ENCODE data around the gene SERPINA6.

DNA sequence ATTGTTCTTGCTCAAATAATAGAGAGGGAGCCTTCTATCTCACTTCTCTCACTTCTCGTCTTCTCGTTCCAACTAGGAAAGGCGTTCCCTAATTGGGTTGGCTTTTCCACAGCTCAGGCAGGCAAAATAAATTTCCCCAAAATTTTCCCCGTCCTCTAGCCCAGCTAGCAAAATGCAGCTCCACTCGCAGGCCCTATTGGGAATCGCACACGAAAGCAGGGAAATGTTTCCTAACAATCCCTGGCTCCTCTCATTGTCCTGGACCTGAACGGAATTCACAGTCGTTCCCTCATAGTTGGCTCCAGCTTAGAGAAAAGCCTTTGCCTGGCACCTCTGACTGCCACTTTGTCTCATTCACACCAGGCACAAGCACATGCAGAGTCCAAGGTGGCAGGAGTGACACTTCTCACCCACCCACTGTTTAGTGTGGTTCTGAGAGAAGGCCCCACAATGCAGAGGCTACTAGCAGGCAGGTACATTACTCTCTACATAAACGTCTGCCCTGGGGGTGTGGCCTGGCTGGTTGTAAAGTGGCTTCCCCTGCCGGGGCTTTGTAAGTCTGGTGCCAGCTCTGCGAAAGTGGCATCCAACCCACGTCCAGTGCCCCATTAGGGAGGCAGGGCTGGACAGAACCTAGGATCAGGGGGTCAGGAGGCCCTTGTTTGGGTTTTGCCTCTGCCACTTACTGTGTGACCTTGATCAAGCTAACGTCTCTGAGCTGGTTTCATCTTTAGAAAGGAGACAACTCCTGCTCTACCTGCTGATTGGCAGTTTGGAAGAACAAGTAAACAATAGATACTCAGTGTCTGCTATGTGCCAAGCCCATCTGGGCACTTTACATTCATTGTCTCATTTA, 34.3 kb downstream of the SERPINA6 start:
- TF ChIP-seq, protein P1, sequence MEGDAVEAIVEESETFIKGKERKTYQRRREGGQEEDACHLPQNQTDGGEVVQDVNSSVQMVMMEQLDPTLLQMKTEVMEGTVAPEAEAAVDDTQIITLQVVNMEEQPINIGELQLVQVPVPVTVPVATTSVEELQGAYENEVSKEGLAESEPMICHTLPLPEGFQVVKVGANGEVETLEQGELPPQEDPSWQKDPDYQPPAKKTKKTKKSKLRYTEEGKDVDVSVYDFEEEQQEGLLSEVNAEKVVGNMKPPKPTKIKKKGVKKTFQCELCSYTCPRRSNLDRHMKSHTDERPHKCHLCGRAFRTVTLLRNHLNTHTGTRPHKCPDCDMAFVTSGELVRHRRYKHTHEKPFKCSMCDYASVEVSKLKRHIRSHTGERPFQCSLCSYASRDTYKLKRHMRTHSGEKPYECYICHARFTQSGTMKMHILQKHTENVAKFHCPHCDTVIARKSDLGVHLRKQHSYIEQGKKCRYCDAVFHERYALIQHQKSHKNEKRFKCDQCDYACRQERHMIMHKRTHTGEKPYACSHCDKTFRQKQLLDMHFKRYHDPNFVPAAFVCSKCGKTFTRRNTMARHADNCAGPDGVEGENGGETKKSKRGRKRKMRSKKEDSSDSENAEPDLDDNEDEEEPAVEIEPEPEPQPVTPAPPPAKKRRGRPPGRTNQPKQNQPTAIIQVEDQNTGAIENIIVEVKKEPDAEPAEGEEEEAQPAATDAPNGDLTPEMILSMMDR (IDR thresholded peaks at IDR 0.05), result no peak
- TF ChIP-seq POLR2A (IDR thresholded peaks at IDR 0.05) (no peak), EP300 (IDR thresholded peaks at IDR 0.05) (no peak)

Measured in ovary (tissue), 3 donors.